ENCODE data around the gene CTNNA2. TPM values are rescaled to one million over a fixed set of nuclear protein-coding genes. Genes with fewer than 3 reads are reported as not detected.

The CTNNA2 gene
- total RNA-seq, 1 experiment from 2014 or later: 5.5 TPM

DNA sequence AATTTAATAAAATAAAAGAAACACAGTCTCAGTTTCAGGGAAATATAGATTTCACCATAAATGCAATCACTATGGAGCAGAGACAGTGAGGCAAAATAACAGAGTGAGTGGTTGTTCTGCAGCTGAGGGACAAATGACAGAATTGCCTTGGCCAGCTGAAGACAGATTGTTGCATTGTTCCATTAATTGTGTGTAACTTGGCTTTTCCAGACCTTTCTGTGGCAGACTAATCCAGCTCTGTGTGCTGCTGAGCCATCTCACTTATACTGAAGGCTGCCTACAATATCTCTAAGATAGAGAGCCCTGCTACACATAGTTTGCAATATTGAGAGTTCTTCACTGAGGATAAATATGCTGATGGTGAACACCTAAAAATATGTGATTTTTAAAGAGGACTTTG lies 780.2 kb downstream of the CTNNA2 start:
- Histone ChIP-seq H2AFZ (ENCODE audit: low read length) (no peak overlapping the region), H4K5ac (ENCODE audit: insufficient read length, low read depth, low read length) (no peak overlapping the region), H3K27ac (ENCODE audit: insufficient read length, low read depth, low read length) (no peak overlapping the region), H3T11ph (ENCODE audit: low read length) (no peak overlapping the region), H3K27me3 (ENCODE audit: insufficient read depth, low read length) (no peaks in the 10 kb centered on the region), H3K18ac (ENCODE audit: insufficient read length, low read depth, low read length) (no peak overlapping the region), H3K79me1 (ENCODE audit: insufficient read depth, low read depth, low read length, poor library complexity, severe bottlenecking) (no peaks in the 10 kb centered on the region), H4K8ac (replicated peaks; ENCODE audit: insufficient read length, low read depth, low read length) (no peak overlapping the region), H2BK12ac (ENCODE audit: insufficient read length, low read depth, low read length) (no peak overlapping the region), H3K79me2 (ENCODE audit: insufficient read depth, low read length) (no peaks in the 10 kb centered on the region), H2BK20ac (ENCODE audit: low read depth, low read length, poor library complexity, severe bottlenecking) (no peak overlapping the region), H3K4me1 (ENCODE audit: insufficient read depth, low read length) (no peaks in the 10 kb centered on the region), H3K4ac (ENCODE audit: low read depth, low read length) (no peak overlapping the region), H4K20me1 (ENCODE audit: control insufficient read depth, insufficient read depth, insufficient read length) (no peaks in the 10 kb centered on the region), H3K9ac (ENCODE audit: extremely low read depth, insufficient read length, low read length) (no peak overlapping the region), H3K56ac (ENCODE audit: insufficient read length, low read depth, low read length) (no peak overlapping the region), H2BK5ac (ENCODE audit: insufficient read length, low read length) (no peak overlapping the region), H4K91ac (ENCODE audit: insufficient read length, low read depth, low read length) (no peak overlapping the region), H3K23me2 (ENCODE audit: insufficient read length, low read depth, low read length, poor library complexity, severe bottlenecking) (no peaks in the 10 kb centered on the region), H2BK15ac (ENCODE audit: low read depth, low read length) (no peak overlapping the region), H2BK120ac (ENCODE audit: low read depth, low read length, poor library complexity, severe bottlenecking) (no peak overlapping the region), H2AK5ac (ENCODE audit: insufficient read length, low read length) (no peak overlapping the region), H3K4me2 (ENCODE audit: insufficient read depth, insufficient read length, low read length) (no peak overlapping the region), H3K9me3 (ENCODE audit: control insufficient read depth, low read depth, low read length) (no peaks in the 10 kb centered on the region), H3K14ac (ENCODE audit: insufficient read depth, low read length) (no peak overlapping the region), H3K23ac (ENCODE audit: insufficient read length, low read depth, low read length) (no peak overlapping the region)
- Mint-ChIP-seq H3K4me3 (no peak overlapping the region), H3K4me1 (peaks cover 7 to 12% of the 10 kb centered on the region in 2 experiments), H3K9me3 (no peaks in the 10 kb centered on the region; a peak in 1 of 5 replicates), H3K27me3 (ENCODE audit: low read depth) (no peaks in the 10 kb centered on the region; the same call in 1 of the 2 replicates), H3K36me3 (ENCODE audit: insufficient read depth in 1 of 3, low read depth in 3 of 3) (no peaks in the 10 kb centered on the region), H3K27ac (no peak overlapping the region)
- no peak for DNase-seq
- no peak for TF ChIP-seq CTCF (conservative IDR thresholded peaks at IDR 0.05)

Data from H9 (cell line).